KMS-11 (cell line): ENCODE results near the gene FAM13C.

Source experiments
- H2AFZ ChIP-seq: fragments of 200-600 bp; sonication (generic); 2 replicates; pipeline ENCODE4 v1.6.1; 2016; ENCODE audit warnings: antibody characterized with exemption, mixed run types, low read depth
- H3K27ac ChIP-seq: fragments of 200-600 bp; sonication (generic); 2 replicates; pipeline ENCODE4 v1.6.1; 2016; ENCODE audit warnings: mild to moderate bottlenecking, mixed run types
- H3K27me3 ChIP-seq: fragments of 200-600 bp; sonication (generic); 2 replicates; pipeline ENCODE4 v1.6.1; 2017; ENCODE audit warnings: mild to moderate bottlenecking, low read depth, mixed run types, moderate library complexity; ENCODE audit not compliant: insufficient read depth
- H3K36me3 ChIP-seq: fragments of 200-600 bp; sonication (generic); 2 replicates; pipeline ENCODE4 v1.6.1; 2017; ENCODE audit warnings: mild to moderate bottlenecking, mixed run types; ENCODE audit not compliant: insufficient read depth
- H3K4me1 ChIP-seq: fragments of 200-600 bp; sonication (generic); 2 replicates; pipeline ENCODE4 v1.6.1; 2016; ENCODE audit warnings: mild to moderate bottlenecking, low read depth, mixed run types; ENCODE audit not compliant: poor library complexity, severe bottlenecking
- H3K4me2 ChIP-seq: fragments of 200-600 bp; sonication (generic); 2 replicates; pipeline ENCODE4 v1.7.0; 2016; ENCODE audit warnings: mild to moderate bottlenecking, mixed run types
- H3K4me3 ChIP-seq: fragments of 200-600 bp; sonication (generic); IDR thresholded peaks from 2 replicates; pipeline ENCODE4 v1.6.1; 2017; ENCODE audit warnings: low read depth, low read length, mixed read lengths; ENCODE audit not compliant: insufficient read depth
- H3K79me2 ChIP-seq: fragments of 200-600 bp; sonication (generic); 2 replicates; pipeline ENCODE4 v1.6.1; 2016; ENCODE audit warnings: low read depth, mixed run types; ENCODE audit not compliant: insufficient read depth
- H3K9ac ChIP-seq: fragments of 200-600 bp; sonication (generic); 2 replicates; pipeline ENCODE4 v1.6.1; 2016; ENCODE audit warnings: mild to moderate bottlenecking, mixed run types
- H4K20me1 ChIP-seq: fragments of 200-600 bp; sonication (generic); 2 replicates; pipeline ENCODE4 v1.6.1; 2016; ENCODE audit warnings: mild to moderate bottlenecking, mixed run types; ENCODE audit not compliant: insufficient read depth
- CTCF ChIP-seq: fragments of 200-600 bp; sonication (generic); conservative IDR thresholded peaks from 2 replicates; pipeline ENCODE4 v1.6.1; 2017; ENCODE audit warnings: low read depth, mild to moderate bottlenecking, antibody characterized with exemption, low read length, moderate library complexity, mixed read lengths

Gene FAM13C

GRCh38 chr10:59304521-59305097, 57.7 kb downstream of the FAM13C start:
- H3K4me1 ChIP-seq, result no peaks in the 10 kb centered on the region
- H4K20me1 ChIP-seq, result no peaks in the 10 kb centered on the region
- H3K79me2 ChIP-seq, result no peaks in the 10 kb centered on the region
- TF ChIP-seq CTCF, result no peak
- H3K36me3 ChIP-seq, result no peaks in the 10 kb centered on the region
- H3K4me3 ChIP-seq, result no peak overlapping the region
- H2AFZ ChIP-seq, result no peak overlapping the region
- no peak overlapping the region for H3K4me2 ChIP-seq
- no peak overlapping the region for H3K27ac ChIP-seq
- no peak overlapping the region for H3K9ac ChIP-seq
- no peaks in the 10 kb centered on the region for H3K27me3 ChIP-seq

GRCh38 chr10:59303018-59303417, 59.3 kb downstream of the FAM13C start:
- no peak overlapping the region for H3K27ac ChIP-seq
- TF ChIP-seq CTCF, result no peak
- no peaks in the 10 kb centered on the region for H3K4me1 ChIP-seq
- H2AFZ ChIP-seq, result no peak overlapping the region
- no peaks in the 10 kb centered on the region for H3K27me3 ChIP-seq
- H3K36me3 ChIP-seq, result no peaks in the 10 kb centered on the region
- H3K4me2 ChIP-seq, result no peak overlapping the region
- no peaks in the 10 kb centered on the region for H4K20me1 ChIP-seq
- H3K4me3 ChIP-seq, result no peak overlapping the region
- no peak overlapping the region for H3K9ac ChIP-seq
- no peaks in the 10 kb centered on the region for H3K79me2 ChIP-seq

- Histone ChIP-seq H3K4me3 (no peak overlapping the region), H3K36me3 (no peaks in the 10 kb centered on the region), H4K20me1 (no peaks in the 10 kb centered on the region), H3K27me3 (no peaks in the 10 kb centered on the region), H3K4me2 (no peak overlapping the region), H3K4me1 (no peaks in the 10 kb centered on the region), H3K27ac (no peak overlapping the region), H3K9ac (no peak overlapping the region), H2AFZ (no peak overlapping the region), H3K79me2 (no peaks in the 10 kb centered on the region)
- no peak for TF ChIP-seq CTCF
Observed at GRCh38 chr10:59302381-59302780, 60.0 kb downstream of the FAM13C start.

- H3K27me3 ChIP-seq, result no peaks in the 10 kb centered on the region
- no peaks in the 10 kb centered on the region for H4K20me1 ChIP-seq
- no peak overlapping the region for H3K27ac ChIP-seq
- no peak overlapping the region for H3K4me3 ChIP-seq
- H3K4me1 ChIP-seq, result no peaks in the 10 kb centered on the region
- no peak overlapping the region for H2AFZ ChIP-seq
- H3K79me2 ChIP-seq, result no peaks in the 10 kb centered on the region
- no peak overlapping the region for H3K9ac ChIP-seq
- H3K36me3 ChIP-seq, result no peaks in the 10 kb centered on the region
- no peak overlapping the region for H3K4me2 ChIP-seq
- TF ChIP-seq CTCF, result no peak
Observed at GRCh38 chr10:59301067-59301754, 61.1 kb downstream of the FAM13C start.
